H1 (cell line): ENCODE results near the gene HDLBP. TPM values are rescaled to one million over a fixed set of nuclear protein-coding genes. Genes with fewer than 3 reads are reported as not detected.

Source experiments
- CTCF ChIA-PET: fragments of 300-600 bp; sonication (Branson Sonifier 250); formaldehyde crosslinking; loops from one replicate; lab custom pipeline; 2021; ENCODE audit not compliant: partially characterized antibody; lab: Charles Lee
- POLR2A ChIA-PET: fragments of 300-600 bp; sonication (Branson Sonifier 250); formaldehyde crosslinking; loops from one replicate; lab custom pipeline; 2021; ENCODE audit warnings: inconsistent platforms; ENCODE audit not compliant: partially characterized antibody; lab: Charles Lee
- DNase-seq, 2 experiments: peaks; one replicate each; pipeline versions ENCODE4 v3.0.0 to v3.0.0-alpha.2; 2010 to 2022; ENCODE audit warnings: low spot score in 2 of 2, low read depth in 1 of 2, mixed read lengths in 1 of 2
- FAIRE-seq: peaks from 2 replicates; lab custom pipeline; 2011; peaks lifted over from hg19 to GRCh38; lab: Jason Lieb, UNC
- H2AFZ ChIP-seq: 2 replicates; pipeline ENCODE4 v1.8.1; 2012; ENCODE audit warnings: low read length, inconsistent platforms
- H2AK5ac ChIP-seq: 2 replicates; pipeline ENCODE4 v1.6.1; 2013; ENCODE audit warnings: low read depth, low read length
- H2BK120ac ChIP-seq: replicated peaks from 2 replicates; pipeline ENCODE3; 2013; ENCODE audit warnings: low read depth, low read length, inconsistent platforms
- H2BK12ac ChIP-seq: 2 replicates; pipeline ENCODE4 v1.6.1; 2013; ENCODE audit warnings: low read depth, low read length
- H2BK15ac ChIP-seq: 2 replicates; pipeline ENCODE4 v1.6.1; 2013; ENCODE audit warnings: low read length
- H2BK20ac ChIP-seq: 2 replicates; pipeline ENCODE4 v1.6.1; 2013; ENCODE audit warnings: low read length
- H2BK5ac ChIP-seq: 2 replicates; pipeline ENCODE4 v1.6.1; 2013; ENCODE audit warnings: low read depth, low read length
- H3K14ac ChIP-seq: 2 replicates; pipeline ENCODE4 v1.6.1; 2013; ENCODE audit warnings: inconsistent platforms; ENCODE audit not compliant: insufficient read length
- H3K18ac ChIP-seq: 2 replicates; pipeline ENCODE4 v1.6.1; 2013; ENCODE audit warnings: low read length; ENCODE audit errors: extremely low read depth
- H3K23ac ChIP-seq: 2 replicates; pipeline ENCODE4 v1.6.1; 2013; ENCODE audit warnings: inconsistent platforms; ENCODE audit not compliant: insufficient read length
- H3K23me2 ChIP-seq: 2 replicates; pipeline ENCODE4 v1.6.1; 2013; ENCODE audit warnings: low read depth, low read length
- H3K27ac ChIP-seq: 2 replicates; pipeline ENCODE4 v1.6.1; 2011; ENCODE audit warnings: low read depth, low read length, inconsistent platforms
- H3K27me3 ChIP-seq, 4 experiments: replicated peaks in 1 of 4; 1 replicate in 1 of 4; 2 replicates in 3 of 4; pipeline versions ENCODE4 v1.6.1 to v1.8.1; 2011 to 2013; ENCODE audit warnings: low read length in 3 of 4, mild to moderate bottlenecking in 3 of 4, inconsistent platforms in 2 of 4, mixed read lengths in 2 of 4, moderate library complexity in 1 of 4; ENCODE audit not compliant: control insufficient read depth in 3 of 4, insufficient read depth in 3 of 4; ENCODE audit errors: extremely low read depth in 1 of 4
- H3K36me3 ChIP-seq, 4 experiments: 2 replicates each; pipeline versions ENCODE4 v1.6.1 to v1.8.1; 2011 to 2013; ENCODE audit warnings: mild to moderate bottlenecking in 4 of 4, low read length in 3 of 4, moderate library complexity in 2 of 4, control low read depth in 1 of 4, inconsistent platforms in 1 of 4; ENCODE audit not compliant: insufficient read depth in 4 of 4, control insufficient read depth in 2 of 4
- H3K4ac ChIP-seq: replicated peaks from 2 replicates; pipeline ENCODE3; 2013; ENCODE audit warnings: low read length, low read depth, mixed read lengths, inconsistent platforms; ENCODE audit not compliant: insufficient read length
- H3K4me1 ChIP-seq, 4 experiments: replicated peaks in 1 of 4; 1 replicate in 1 of 4; 2 replicates in 3 of 4; pipeline versions ENCODE4 v1.6.1 to v1.8.1; 2011 to 2013; ENCODE audit warnings: low read length in 3 of 4, inconsistent platforms in 2 of 4, mixed read lengths in 1 of 4; ENCODE audit not compliant: insufficient read depth in 4 of 4, control insufficient read depth in 3 of 4
- H3K4me2 ChIP-seq, 2 experiments: 2 replicates each; pipeline versions ENCODE4 v1.6.1 to v1.8.1; 2011 to 2013; ENCODE audit warnings: low read depth in 2 of 2, low read length in 2 of 2, control low read depth in 1 of 2, inconsistent platforms in 1 of 2, mild to moderate bottlenecking in 1 of 2; ENCODE audit not compliant: insufficient read depth in 1 of 2
- H3K4me3 ChIP-seq, 4 experiments: fragments of 200-600, 300-600 bp in 1 of 4; sonication (generic), shearing (Covaris generic), sonication (Bioruptor Twin) in 1 of 4; 2 replicates each; pipeline versions ENCODE4 v1.5.1 to v1.8.1; 2011 to 2016; ENCODE audit warnings: low read length in 4 of 4, low read depth in 3 of 4, control low read depth in 2 of 4, inconsistent platforms in 2 of 4, mild to moderate bottlenecking in 2 of 4, mixed read lengths in 1 of 4, moderate library complexity in 1 of 4; ENCODE audit not compliant: insufficient read depth in 2 of 4; ENCODE audit errors: extremely low read depth in 1 of 4
- H3K56ac ChIP-seq: replicated peaks from 2 replicates; pipeline ENCODE3; 2013; ENCODE audit warnings: low read depth, mild to moderate bottlenecking, mixed read lengths, low read length, inconsistent platforms; ENCODE audit not compliant: insufficient read length
- H3K79me1 ChIP-seq: 2 replicates; pipeline ENCODE4 v1.6.1; 2013; ENCODE audit warnings: low read depth, low read length, control low read depth
- H3K79me2 ChIP-seq, 2 experiments: 2 replicates each; pipeline versions ENCODE4 v1.6.1 to v1.8.1; 2012 to 2013; ENCODE audit warnings: low read length in 2 of 2, mild to moderate bottlenecking in 2 of 2, inconsistent platforms in 1 of 2; ENCODE audit not compliant: insufficient read depth in 2 of 2, control insufficient read depth in 1 of 2
- H3K9ac ChIP-seq, 4 experiments: replicated peaks in 1 of 4; 1 replicate in 1 of 4; 2 replicates in 3 of 4; pipeline versions ENCODE4 v1.6.1 to v1.8.1; 2011 to 2013; ENCODE audit warnings: low read depth in 3 of 4, low read length in 3 of 4, control low read depth in 2 of 4, mild to moderate bottlenecking in 2 of 4, moderate library complexity in 2 of 4, inconsistent platforms in 1 of 4; ENCODE audit errors: extremely low read depth in 1 of 4
- H3K9me3 ChIP-seq, 2 experiments: 2 replicates each; pipeline versions ENCODE4 v1.6.1 to v1.8.1; 2012 to 2013; ENCODE audit warnings: mild to moderate bottlenecking in 2 of 2, moderate library complexity in 2 of 2, control low read depth in 1 of 2, inconsistent platforms in 1 of 2, low read depth in 1 of 2, low read length in 1 of 2, mixed read lengths in 1 of 2; ENCODE audit not compliant: insufficient read depth in 2 of 2
- H4K20me1 ChIP-seq, 2 experiments: replicated peaks in 1 of 2; 2 replicates each; pipeline versions ENCODE3 to v1.8.1; 2011 to 2013; ENCODE audit warnings: inconsistent platforms in 2 of 2, low read length in 2 of 2, mild to moderate bottlenecking in 1 of 2; ENCODE audit not compliant: insufficient read depth in 2 of 2, control insufficient read depth in 1 of 2
- H4K5ac ChIP-seq: 2 replicates; pipeline ENCODE4 v1.6.1; 2013; ENCODE audit warnings: low read length, low read depth, mixed read lengths, inconsistent platforms; ENCODE audit not compliant: insufficient read length
- H4K8ac ChIP-seq: 2 replicates; pipeline ENCODE4 v1.8.0; 2013; ENCODE audit warnings: mild to moderate bottlenecking, moderate library complexity, low read length, inconsistent platforms; ENCODE audit not compliant: insufficient read depth; ENCODE audit errors: extremely low read depth
- H4K91ac ChIP-seq: replicated peaks from 2 replicates; pipeline ENCODE3; 2013; ENCODE audit warnings: low read length, mixed read lengths, inconsistent platforms; ENCODE audit not compliant: insufficient read length
- EP300 ChIP-seq, 2 experiments: IDR thresholded peaks; 1 replicate in 1 of 2; 2 replicates in 1 of 2; pipeline ENCODE4 v1.6.1; 2011 to 2012; ENCODE audit warnings: low read depth in 2 of 2, low read length in 2 of 2, mild to moderate bottlenecking in 2 of 2, borderline replicate concordance in 1 of 2, inconsistent platforms in 1 of 2, moderate library complexity in 1 of 2
- RFX5 ChIP-seq: IDR thresholded peaks from 2 replicates; pipeline ENCODE4 v1.6.1; 2011; ENCODE audit warnings: low read depth, low read length, improper control_type of control experiment, borderline replicate concordance
- WGBS, 2 experiments: shearing (Covaris generic) in 1 of 2; methylation state at CpG; one replicate each; pipeline versions ENCODE4 v1.1.6 to v1.1.7; 2013 to 2015; ENCODE audit warnings: low lambda C conversion rate in 2 of 2, mixed read lengths in 2 of 2, inconsistent platforms in 1 of 2, low coverage in 1 of 2, missing lambda C conversion rate in 1 of 2; ENCODE audit not compliant: insufficient replicate concordance in 2 of 2, insufficient coverage in 1 of 2, insufficient read length in 1 of 2; ENCODE audit errors: extremely low coverage in 1 of 2, missing lambda C conversion rate in 1 of 2; 5-methylcytosine and 5-hydroxymethylcytosine counted together
- polyA plus RNA-seq, 7 experiments: library from polyadenylated mRNA; depleted of rRNA in 3 of 7; stranded (reverse) in 5 of 7; unstranded in 2 of 7; fragments of >200 nt in 5 of 7; fragments of 200-250 nt in 2 of 7; gene quantifications; 1 replicate in 5 of 7; 2 replicates in 1 of 7; 4 replicates in 1 of 7; pipeline versions ENCODE4 v1.2.1 to v1.2.3, GENCODE V29; 2011 to 2013; ENCODE audit warnings: missing spikeins in 2 of 7, mixed read lengths in 2 of 7
- total RNA-seq: library from RNA; stranded (reverse); fragmentation: NEBNext Ultra II Directional; extraction: Animal tissue kit (Norgen Biotek cat#: 25700); gene quantifications from 2 replicates; pipeline ENCODE4 v1.2.1, GENCODE V29; 2021

Gene HDLBP
- total and polyA plus RNA-seq, 2 of the 8 experiments (the other 6 are each of a cell fraction or from before 2014, with no cell fraction given), result 185 to 360 TPM

DNA sequence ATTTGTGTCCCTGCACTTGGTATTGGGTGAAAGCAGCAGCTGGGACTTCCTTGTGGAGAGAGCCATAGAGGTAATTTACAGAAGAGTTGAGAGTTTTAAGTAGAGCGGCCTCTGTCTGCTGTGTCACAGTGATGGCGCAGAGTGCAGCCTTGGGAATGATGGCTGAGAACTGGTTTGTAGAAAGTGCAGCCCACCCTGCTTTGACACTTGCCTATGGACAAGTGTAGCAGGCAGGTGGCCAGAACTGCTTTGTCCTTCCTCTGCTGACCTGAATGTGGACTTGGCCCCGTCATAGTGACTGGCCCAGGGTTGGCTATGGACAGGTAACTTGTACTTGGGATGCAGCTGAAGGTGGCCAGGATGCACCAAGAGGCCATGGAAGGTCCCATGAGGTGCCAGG lies 133.3 kb downstream of the HDLBP start:
- Histone ChIP-seq H3K23me2 (no peaks in the 10 kb centered on the region), H3K27me3 (no peaks in the 10 kb centered on the region), H4K20me1 (peaks cover 0 to 3% of the 10 kb centered on the region in 2 experiments), H2AK5ac (no peak overlapping the region), H3K23ac (no peak overlapping the region), H3K18ac (no peak overlapping the region), H3K79me2 (no peaks in the 10 kb centered on the region), H2BK20ac (no peak overlapping the region), H2BK5ac (no peak overlapping the region), H4K91ac (no peak overlapping the region), H2BK12ac (no peak overlapping the region), H4K8ac (no peak overlapping the region; the same call in 1 of the 2 replicates), H3K9me3 (no peaks in the 10 kb centered on the region), H2BK120ac (no peak overlapping the region), H2BK15ac (no peak overlapping the region), H3K36me3 (no peaks in the 10 kb centered on the region), H3K4me2 (no peak overlapping the region), H3K4me1 (peaks cover 0 to 3% (median under 1%) of the 10 kb centered on the region in 4 experiments; a peak in 3 of 7 replicates), H3K27ac (no peak overlapping the region), H4K5ac (no peak overlapping the region), H3K4ac (no peak overlapping the region), H3K9ac (no peak overlapping the region), H3K56ac (no peak overlapping the region), H3K14ac (no peak overlapping the region), H2AFZ (no peak overlapping the region), H3K4me3 (no peak overlapping the region), H3K79me1 (no peaks in the 10 kb centered on the region)
- DNase-seq (no peak), FAIRE-seq (no peak)
- 91% methylated on average over 3 of the region's 3 CpGs; no CpG with 5 or more reads in 1 of the 2 experiments for WGBS, 2 experiments
- CTCF ChIA-PET, result interaction anchor here (1.2 to 2.5 kb wide), 3 partner anchors 32 to 41 kb away, joined by 4 to 15 read pairs (median 4); partner anchors contain the start of genes PASK and PPP1R7
- POLR2A ChIA-PET, result no interaction called here
- TF ChIP-seq RFX5 (no peak), EP300 (IDR thresholded peaks at IDR 0.05; ENCODE audit: borderline replicate concordance in 1 of 2, low read depth in 2 of 2, low read length in 2 of 2) (no peak)
